Tibial nerve (tissue), 4 donors: ENCODE data around the gene PM20D1. TPM values are rescaled to one million over a fixed set of nuclear protein-coding genes. Genes with fewer than 3 reads are reported as not detected.

ENCODE experiments used
- DNase-seq, 2 donors: peaks; one replicate each; pipeline ENCODE4 v3.0.0-alpha.2; 2019; ENCODE audit warnings: low spot score in 2 of 2
- H3K27ac ChIP-seq, 4 donors: fragments of 200-600 bp; sonication (generic) in 3 of 4; one replicate each; pipeline ENCODE4 v1.5.1; 2017 to 2019; ENCODE audit warnings: mild to moderate bottlenecking in 1 of 4
- H3K27me3 ChIP-seq, 2 donors: fragments of 200-600 bp; sonication (generic) in 1 of 2; one replicate each; pipeline versions ENCODE4 v1.5.1 to v1.6.0; 2017 to 2019
- H3K36me3 ChIP-seq, 3 donors: fragments of 200-600 bp; sonication (generic); one replicate each; pipeline ENCODE4 v1.5.1; 2018 to 2019
- H3K4me1 ChIP-seq, 4 donors: fragments of 200-600 bp; sonication (generic) in 3 of 4; one replicate each; pipeline ENCODE4 v1.5.1; 2017 to 2019
- H3K4me3 ChIP-seq, 4 donors: fragments of 200-600 bp; sonication (generic) in 3 of 4; one replicate each; pipeline ENCODE4 v1.5.1; 2017 to 2019; ENCODE audit warnings: mild to moderate bottlenecking in 1 of 4, moderate library complexity in 1 of 4
- H3K9me3 ChIP-seq, 4 donors: fragments of 200-600 bp; sonication (generic) in 3 of 4; one replicate each; pipeline ENCODE4 v1.5.1; 2017 to 2019
- CTCF ChIP-seq, 5 experiments: fragments of 200-600 bp in 3 of 5; fragments of 450-650 bp in 2 of 5; sonication (generic) in 3 of 5; IDR thresholded peaks; one replicate each; pipeline ENCODE4 v1.5.1; 2016 to 2019; ENCODE audit warnings: antibody characterized with exemption in 5 of 5, mild to moderate bottlenecking in 3 of 5, moderate library complexity in 2 of 5
- EP300 ChIP-seq, 2 donors: sonication (generic); formaldehyde crosslinking; IDR thresholded peaks; one replicate each; pipeline ENCODE4 v1.6.1; 2017; ENCODE audit warnings: antibody characterized with exemption in 2 of 2, mild to moderate bottlenecking in 1 of 2
- POLR2A ChIP-seq, 2 donors: fragments of 450-650 bp; IDR thresholded peaks; one replicate each; pipeline ENCODE4 v1.6.1; 2017; ENCODE audit warnings: antibody characterized with exemption in 2 of 2, mild to moderate bottlenecking in 2 of 2, moderate library complexity in 2 of 2
- whole genome bisulfite sequencing, 2 donors: methylation state at CpG; one replicate each; pipeline ENCODE4 v1.1.5; 2018; 5-methylcytosine and 5-hydroxymethylcytosine counted together
- total RNA-seq, 4 donors: library from RNA; depleted of rRNA; stranded (reverse); fragments of >200 nt; gene quantifications; one replicate each; pipeline ENCODE4 v1.1.0, GENCODE V29; 2016

Gene PM20D1
- total RNA-seq, 4 donors from 2014 or later = 0.87 to 6.7 (median 0.98) TPM; not detected in 1

DNA sequence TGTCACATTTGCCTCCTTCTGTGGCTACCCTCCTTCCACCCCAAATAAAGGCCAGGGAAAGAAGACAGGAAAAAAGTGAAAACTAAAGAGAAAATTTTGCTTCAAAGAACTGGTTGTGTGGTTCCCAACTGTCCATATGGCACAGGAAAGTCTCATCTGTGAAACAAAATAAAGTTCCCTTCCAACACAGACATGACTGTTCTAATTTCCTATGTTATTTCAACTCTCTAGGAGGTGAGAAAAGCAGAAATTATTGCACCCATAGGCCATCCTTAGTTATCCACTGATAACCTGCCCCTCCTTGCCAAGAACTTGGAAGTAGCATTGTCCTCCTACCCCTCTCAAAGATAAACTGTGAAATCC, 66.5 kb downstream of the PM20D1 start:
- Histone ChIP-seq H3K4me3 (no peak overlapping the region), H3K9me3 (no peaks in the 10 kb centered on the region), H3K36me3 (no peaks in the 10 kb centered on the region), H3K27ac (no peak overlapping the region), H3K4me1 (peaks cover 0 to 12% (median 0%) of the 10 kb centered on the region in 4 donors), H3K27me3 (no peaks in the 10 kb centered on the region)
- no peak for TF ChIP-seq CTCF (IDR thresholded peaks at IDR 0.05)
- TF ChIP-seq POLR2A (IDR thresholded peaks at IDR 0.05) = no peak
- no peak for TF ChIP-seq EP300 (IDR thresholded peaks at IDR 0.05)
- no peak for DNase-seq

GRCh38 chr1:205782627-205783432, 67.1 kb downstream of the PM20D1 start:
- Histone ChIP-seq H3K36me3 (no peaks in the 10 kb centered on the region), H3K9me3 (no peaks in the 10 kb centered on the region), H3K27ac (no peak overlapping the region), H3K4me1 (peaks cover 0 to 12% (median 0%) of the 10 kb centered on the region in 4 donors), H3K4me3 (no peak overlapping the region), H3K27me3 (no peaks in the 10 kb centered on the region)
- no peak for DNase-seq
- TF ChIP-seq EP300 (IDR thresholded peaks at IDR 0.05) (no peak), POLR2A (IDR thresholded peaks at IDR 0.05) (no peak), CTCF (IDR thresholded peaks at IDR 0.05) (no peak)
- 61 to 67% methylated on average over 4 of the region's 4 CpGs for WGBS, 2 donors

- H3K4me3 ChIP-seq = no peak overlapping the region
- no peak overlapping the region for H3K27ac ChIP-seq
- no peak for TF ChIP-seq EP300 (IDR thresholded peaks at IDR 0.05)
- no peak for TF ChIP-seq POLR2A (IDR thresholded peaks at IDR 0.05)
- TF ChIP-seq CTCF (IDR thresholded peaks at IDR 0.05) = no peak
- H3K27me3 ChIP-seq = no peaks in the 10 kb centered on the region
- H3K36me3 ChIP-seq = no peaks in the 10 kb centered on the region
- 81 to 91% methylated on average over 5 of the region's 5 CpGs for WGBS, 2 donors
- H3K4me1 ChIP-seq = peaks cover 0 to 21% (median 2%) of the 10 kb centered on the region in 4 donors
- H3K9me3 ChIP-seq = no peaks in the 10 kb centered on the region
- no peak for DNase-seq
Observed at GRCh38 chr1:205780335-205780734, 69.6 kb downstream of the PM20D1 start.

Other genes starting within 250 kb of the PM20D1 start
- 10 to 100 TPM; 22.4 to 29.7 (median 26.2) TPM for gene ELK4, start 218.1 kb downstream of the PM20D1 start, total RNA-seq
- gene SLC45A3, start 169.6 kb downstream of the PM20D1 start, total RNA-seq = 1 to 10 TPM in 2 of 4 donors, under 1 TPM in 2; 0.44 to 2.9 (median 1.3) TPM
- 100 to 1,000 TPM in 3 of 4 donors, 10 to 100 TPM in 1; 80.1 to 181 (median 115) TPM for gene NUCKS1, start 100.0 kb downstream of the PM20D1 start, total RNA-seq
- 10 to 100 TPM; 11.1 to 78.4 (median 14.9) TPM for gene RAB29, start 74.7 kb downstream of the PM20D1 start, total RNA-seq
- 10 to 100 TPM; 15.7 to 20.9 (median 18.6) TPM for gene SLC41A1, start 36.9 kb downstream of the PM20D1 start, total RNA-seq
- not detected for gene SLC26A9, start 93.3 kb upstream of the PM20D1 start, total RNA-seq
- gene RAB7B, start 153.3 kb upstream of the PM20D1 start, total RNA-seq = 1 to 10 TPM in 2 of 4 donors, under 1 TPM in 2; 0.78 to 2.4 (median 1.3) TPM
- not detected for gene CTSE, start 173.8 kb upstream of the PM20D1 start, total RNA-seq
- gene RHEX, start 203.0 kb upstream of the PM20D1 start, total RNA-seq = 1 to 10 TPM in 2 of 4 donors, not detected in 2; 1.2 to 4.8 TPM